Umbilical cord (tissue), 2 donors: ENCODE data around the gene GATAD2B. TPM values are rescaled to one million over a fixed set of nuclear protein-coding genes. Genes with fewer than 3 reads are reported as not detected.
A peak's percentile ranks its signal among the peaks of the same experiment; 100 is the strongest.
"Not testable (repeated sequence)": the region's sequence is repeated elsewhere in the genome, so short reads cannot be mapped to it uniquely, and the experiment has no call there.

ENCODE experiments used
- DNase-seq: peaks from one replicate; pipeline ENCODE4 v3.0.0-alpha.2; 2015; ENCODE audit warnings: low spot score
- total RNA-seq: library from RNA; depleted of rRNA; stranded (reverse); fragments of >200 nt; gene quantifications from one replicate; pipeline ENCODE4 v1.2.3, GENCODE V29; 2014; ENCODE audit warnings: low replicate concordance; ENCODE audit not compliant: insufficient read depth

The GATAD2B gene
- total RNA-seq, 1 donor from 2014 or later, result 12.8 TPM

DNA sequence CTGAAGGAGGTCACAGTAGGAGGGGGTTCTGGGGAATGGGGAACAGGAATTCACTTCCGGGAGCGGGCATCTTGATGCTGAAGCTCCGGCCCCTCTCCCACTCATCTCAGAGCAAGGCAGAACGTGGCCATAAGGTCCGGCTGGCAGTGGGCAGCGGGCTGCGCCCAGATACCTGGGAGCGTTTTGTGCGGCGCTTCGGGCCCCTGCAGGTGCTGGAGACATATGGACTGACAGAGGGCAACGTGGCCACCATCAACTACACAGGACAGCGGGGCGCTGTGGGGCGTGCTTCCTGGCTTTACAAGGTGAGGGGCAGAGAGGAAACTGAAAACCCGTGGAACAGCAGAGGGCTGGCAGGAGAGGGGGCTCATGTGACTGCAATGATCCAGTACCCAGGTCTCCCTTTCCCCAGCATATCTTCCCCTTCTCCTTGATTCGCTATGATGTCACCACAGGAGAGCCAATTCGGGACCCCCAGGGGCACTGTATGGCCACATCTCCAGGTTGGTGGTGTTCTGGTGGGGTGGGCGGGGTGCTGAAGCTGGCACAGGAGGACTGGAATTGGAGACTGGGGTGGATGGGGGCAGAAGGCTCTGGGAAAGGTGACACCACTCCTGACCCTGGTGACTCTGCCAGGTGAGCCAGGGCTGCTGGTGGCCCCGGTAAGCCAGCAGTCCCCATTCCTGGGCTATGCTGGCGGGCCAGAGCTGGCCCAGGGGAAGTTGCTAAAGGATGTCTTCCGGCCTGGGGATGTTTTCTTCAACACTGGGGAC, 144.5 kb downstream of the GATAD2B start:
- DNase-seq, result no peak

- no peak for DNase-seq
Measured at GRCh38 chr1:153777648-153778047, 145.1 kb downstream of the GATAD2B start.

DNA sequence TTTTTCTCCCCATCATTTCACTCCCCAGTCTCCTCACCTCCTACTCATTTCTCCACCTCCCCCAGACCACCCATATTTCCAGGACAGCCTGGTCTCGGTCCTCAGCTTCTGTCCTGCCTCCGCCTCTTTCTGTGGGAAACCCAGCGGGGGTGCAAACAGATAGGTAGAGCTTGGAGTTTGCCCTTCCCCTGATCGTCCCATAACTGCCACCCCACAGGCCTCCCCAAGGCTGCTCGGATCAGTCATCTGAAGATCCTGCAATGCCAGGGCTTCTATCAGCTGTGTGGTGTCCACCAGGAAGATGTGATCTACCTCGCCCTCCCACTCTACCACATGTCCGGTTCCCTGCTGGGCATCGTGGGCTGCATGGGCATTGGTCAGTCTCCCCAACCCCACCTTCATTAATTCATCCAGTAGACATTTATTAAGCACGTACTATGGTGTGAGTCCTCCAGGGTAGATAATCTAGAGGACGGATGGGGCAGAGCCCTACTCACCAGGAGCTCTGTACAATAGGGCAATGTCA, 145.9 kb downstream of the GATAD2B start:
- DNase-seq, result no peak

GRCh38 chr1:153776352-153776751, 146.4 kb downstream of the GATAD2B start:
- DNase-seq, result no peak

DNA sequence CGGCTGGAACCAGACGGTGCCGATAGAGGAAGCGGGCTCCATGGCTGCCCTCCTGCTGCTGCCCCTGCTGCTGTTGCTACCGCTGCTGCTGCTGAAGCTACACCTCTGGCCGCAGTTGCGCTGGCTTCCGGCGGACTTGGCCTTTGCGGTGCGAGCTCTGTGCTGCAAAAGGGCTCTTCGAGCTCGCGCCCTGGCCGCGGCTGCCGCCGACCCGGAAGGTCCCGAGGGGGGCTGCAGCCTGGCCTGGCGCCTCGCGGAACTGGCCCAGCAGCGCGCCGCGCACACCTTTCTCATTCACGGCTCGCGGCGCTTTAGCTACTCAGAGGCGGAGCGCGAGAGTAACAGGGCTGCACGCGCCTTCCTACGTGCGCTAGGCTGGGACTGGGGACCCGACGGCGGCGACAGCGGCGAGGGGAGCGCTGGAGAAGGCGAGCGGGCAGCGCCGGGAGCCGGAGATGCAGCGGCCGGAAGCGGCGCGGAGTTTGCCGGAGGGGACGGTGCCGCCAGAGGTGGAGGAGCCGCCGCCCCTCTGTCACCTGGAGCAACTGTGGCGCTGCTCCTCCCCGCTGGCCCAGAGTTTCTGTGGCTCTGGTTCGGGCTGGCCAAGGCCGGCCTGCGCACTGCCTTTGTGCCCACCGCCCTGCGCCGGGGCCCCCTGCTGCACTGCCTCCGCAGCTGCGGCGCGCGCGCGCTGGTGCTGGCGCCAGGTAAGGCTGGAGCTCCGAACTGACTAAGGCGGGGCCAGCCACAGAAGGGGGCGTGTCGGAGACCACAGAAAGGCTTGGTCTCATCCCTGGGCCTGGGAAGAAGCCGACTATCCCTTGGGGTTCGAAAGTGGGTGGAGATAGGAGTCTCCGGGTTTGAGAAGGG, 147.1 kb downstream of the GATAD2B start:
- peak; percentile 77 for DNase-seq

DNA sequence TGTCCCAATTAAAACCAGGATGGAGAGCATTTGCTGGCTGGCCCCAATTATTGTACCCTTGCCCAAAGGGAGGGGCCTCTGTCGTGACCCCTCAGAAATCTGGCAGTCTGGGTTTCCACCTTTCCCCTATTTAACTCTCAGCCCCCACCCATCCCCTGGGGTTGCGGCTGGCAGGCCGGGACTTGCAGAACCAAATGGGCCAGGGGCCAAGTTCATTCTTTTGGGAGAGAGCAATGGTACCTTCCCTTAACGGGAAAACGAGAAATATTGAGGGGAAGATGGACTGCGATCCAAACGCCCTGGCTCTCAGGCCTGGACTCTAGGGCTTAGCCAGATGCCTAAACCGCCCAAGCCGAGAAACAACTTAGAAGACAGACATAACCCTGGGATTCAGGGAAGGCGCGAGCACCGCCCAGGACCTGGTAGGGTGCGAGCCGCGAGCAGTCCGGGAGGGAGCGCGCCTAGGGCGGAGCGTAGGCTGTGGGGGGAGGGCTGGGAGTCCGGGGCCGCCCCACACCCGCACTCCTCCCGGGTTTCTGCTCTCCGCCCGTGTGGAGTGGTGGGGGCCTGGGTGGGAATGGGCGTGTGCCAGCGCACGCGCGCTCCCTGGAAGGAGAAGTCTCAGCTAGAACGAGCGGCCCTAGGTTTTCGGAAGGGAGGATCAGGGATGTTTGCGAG, 147.9 kb downstream of the GATAD2B start, which contains the start of gene SLC27A3:
Gene SLC27A3 (plus strand): TSS at position 628 of the 678 bp plus-strand sequence. CDS start 91 bp downstream, outside the sequence.
- DNase-seq, result peak; percentile 95

DNA sequence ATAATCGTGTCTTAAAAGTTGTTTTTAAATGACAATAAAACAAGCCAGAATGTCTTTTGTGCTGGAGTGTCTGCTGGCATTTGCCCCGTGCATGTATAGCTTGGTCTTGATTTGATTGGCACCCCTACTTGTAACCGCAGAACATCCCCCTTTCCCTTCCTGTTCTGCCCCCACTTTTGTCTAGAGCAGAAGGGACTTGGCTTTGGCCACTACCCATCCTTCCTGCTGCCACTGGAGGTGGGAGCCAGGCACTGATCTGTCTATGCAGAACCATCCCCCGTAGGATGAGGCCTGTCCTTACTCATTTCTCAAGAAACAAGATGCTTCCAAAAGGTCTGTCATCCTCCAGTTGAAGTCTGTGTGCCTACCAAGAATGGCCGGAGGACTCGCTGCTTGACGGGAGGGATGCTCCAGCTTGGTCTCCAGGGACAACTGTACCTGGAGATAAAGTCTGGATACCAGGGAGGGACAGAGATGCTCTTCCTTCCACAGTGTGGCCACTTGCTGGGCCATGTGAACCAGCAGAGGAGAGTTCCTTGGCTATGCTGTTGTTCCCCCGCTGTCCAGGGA, 148.7 kb downstream of the GATAD2B start:
- no peak for DNase-seq

DNA sequence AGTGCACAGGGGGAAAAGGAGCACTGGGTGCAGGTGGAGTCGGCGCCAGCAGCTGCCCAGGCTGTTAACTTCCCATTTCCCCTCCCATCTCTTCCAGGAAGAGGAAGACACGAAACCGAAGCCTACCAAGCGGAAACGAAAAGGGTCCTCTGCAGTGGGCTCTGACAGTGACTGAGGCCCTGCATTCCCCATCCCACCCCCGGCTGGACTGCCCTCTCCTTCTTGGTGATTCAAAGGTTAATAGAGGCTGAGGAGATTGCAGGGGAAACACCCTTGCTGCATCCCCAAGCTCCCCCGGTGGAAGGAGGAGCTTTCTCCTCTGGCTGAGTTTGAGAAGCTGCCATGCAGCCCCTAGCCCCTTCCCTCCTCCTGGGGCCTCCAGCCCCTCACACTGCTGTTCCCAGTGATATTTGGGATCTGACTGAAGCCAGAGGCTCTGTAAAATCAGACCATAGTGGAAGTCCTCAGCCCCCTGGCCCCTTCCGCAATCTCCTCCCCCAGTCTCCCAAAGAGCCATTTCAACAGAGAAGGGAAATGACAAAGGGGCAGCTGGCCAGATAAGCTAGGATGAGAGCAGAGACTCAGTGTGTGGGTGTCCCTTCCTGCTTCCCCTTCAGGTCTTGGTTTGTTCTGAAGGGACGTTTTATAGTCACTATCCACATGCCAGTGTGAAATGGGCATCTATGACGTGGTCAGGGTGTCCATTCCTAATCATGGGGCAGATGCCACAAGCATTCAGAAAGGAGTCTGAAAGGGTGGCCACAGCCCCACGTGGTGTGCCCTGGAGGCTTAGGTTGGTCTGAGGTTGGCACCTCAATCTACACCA, 149.5 kb downstream of the GATAD2B start:
- DNase-seq, result peak; percentile 37

- DNase-seq, result no peak
Measured at GRCh38 chr1:153771841-153772593, 150.8 kb downstream of the GATAD2B start.

DNA sequence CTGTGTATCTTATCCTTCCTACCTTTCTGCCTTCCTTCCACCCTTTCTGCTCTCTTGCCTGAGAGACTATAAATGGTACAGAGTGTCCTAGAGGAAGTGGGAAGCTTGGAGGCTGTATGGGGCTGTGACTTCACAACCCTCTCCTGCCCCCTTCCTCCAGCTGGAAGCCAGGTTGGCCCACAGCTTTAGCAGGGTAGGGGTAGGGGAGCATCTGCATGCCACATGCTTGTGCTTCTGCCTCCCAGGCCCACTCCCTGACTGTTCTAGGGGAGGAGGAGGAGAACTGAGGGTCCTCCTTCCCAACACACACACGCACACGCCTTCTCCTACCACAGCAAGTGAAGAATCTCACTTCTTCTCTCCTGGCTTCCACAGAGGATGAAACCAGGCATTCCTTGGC, 151.5 kb downstream of the GATAD2B start:
- no peak for DNase-seq

DNA sequence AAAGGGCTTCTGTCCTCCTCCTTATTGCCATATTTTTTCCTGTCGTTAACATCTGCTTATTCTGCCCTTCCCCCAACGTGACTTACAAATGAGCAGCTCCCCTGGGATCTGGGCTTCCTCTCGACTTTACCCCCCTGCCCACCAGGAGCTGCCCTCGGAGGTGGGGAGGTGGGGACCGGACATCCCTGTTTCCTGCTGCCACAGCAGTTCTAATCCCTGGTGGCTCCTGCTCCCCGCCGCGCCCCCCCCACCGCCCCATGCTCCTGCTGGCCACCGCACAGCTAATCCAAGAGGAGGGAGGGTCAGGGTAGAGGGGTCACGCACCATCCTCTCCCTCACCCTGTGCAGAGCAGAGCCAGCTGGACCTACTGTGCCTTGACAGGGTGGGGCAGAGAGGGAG, 152.0 kb downstream of the GATAD2B start:
- no peak for DNase-seq

- no peak for DNase-seq
Measured at GRCh38 chr1:153769221-153769620, 153.6 kb downstream of the GATAD2B start.

DNA sequence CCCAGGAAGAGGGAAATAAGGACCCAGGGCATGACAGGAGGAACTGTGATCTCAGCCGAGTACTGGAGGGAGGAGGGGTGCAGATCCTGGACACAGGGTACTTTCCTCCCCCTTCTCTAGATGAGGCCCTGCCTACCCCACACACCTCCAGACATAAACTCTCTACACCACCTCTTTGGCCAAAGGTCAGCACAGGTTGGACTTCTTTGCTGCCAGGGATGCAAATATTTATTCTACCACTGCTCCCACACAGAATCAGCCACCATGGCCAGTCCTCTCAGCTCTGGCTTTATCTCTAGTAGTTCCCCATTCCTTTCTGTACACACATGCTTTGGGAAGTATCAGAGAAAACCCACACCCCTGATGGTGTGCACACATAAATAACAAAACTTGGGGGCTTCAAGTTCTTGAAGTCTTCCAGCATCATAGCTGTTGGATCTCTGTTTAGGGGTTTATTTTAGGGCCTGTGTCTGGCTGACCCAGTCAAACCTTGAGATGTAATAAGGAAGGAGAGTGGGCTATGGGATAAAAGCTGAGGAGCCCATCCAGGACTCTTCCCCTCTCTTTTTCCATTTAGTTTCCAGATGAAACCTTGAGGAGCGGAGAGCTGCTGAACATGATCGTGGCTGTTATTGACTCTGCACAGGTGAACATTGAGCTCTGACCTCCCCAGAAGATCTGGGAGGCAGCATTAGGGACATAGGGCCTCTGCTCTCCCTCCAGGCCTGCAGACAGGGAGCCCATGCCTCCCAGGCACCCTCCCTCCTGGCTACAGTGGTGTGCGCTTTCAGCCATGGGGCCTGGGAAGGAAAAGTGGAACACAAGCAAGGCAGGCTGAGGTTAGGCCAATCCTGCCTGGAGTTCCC, 154.2 kb downstream of the GATAD2B start:
- DNase-seq, result no peak

DNA sequence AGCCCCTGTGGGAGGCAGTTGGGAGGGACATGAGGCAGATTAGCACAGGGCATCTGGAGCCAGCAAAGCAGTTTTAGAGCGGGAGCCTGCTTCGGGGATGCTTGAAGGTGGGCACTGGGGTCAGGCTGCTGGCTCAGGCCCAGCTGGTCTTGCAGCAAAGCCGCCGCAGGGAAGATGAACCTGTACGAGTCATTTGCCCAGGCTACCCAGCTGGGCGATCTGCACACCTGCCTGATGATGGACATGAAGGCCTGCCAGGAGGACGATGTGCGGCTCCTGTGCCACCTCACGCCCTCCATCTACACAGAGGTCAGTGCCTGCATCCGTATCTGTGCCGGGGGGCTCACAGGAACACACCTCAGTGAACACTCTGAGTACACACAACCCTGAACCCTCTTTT, 155.3 kb downstream of the GATAD2B start:
- no peak for DNase-seq

- DNase-seq, result not testable (repeated sequence)
Measured at GRCh38 chr1:153766663-153767062, 156.1 kb downstream of the GATAD2B start.

DNA sequence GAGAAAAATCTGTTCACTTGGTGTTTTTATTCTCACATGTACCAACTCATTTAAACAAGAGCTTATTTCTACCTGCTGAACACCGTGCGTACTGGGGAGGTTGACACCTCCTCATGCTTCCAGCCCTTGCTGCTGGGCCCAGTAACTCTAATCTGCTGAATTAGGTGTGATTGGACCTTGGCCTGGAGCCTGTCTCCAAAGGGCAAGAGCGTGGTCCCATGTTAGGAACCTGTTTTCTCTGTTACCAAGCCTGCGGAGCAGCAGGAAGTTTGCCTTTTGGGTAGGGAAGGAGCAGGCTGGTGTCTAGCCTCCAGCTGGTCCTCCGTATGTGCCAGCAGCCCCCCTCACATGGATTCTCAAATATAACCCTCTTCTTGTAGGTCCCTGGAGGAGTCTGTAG, 158.5 kb downstream of the GATAD2B start:
- DNase-seq, result no peak

GRCh38 chr1:153763365-153764225, 159.2 kb downstream of the GATAD2B start:
- DNase-seq, result no peak

GRCh38 chr1:153760440-153760839, 162.3 kb downstream of the GATAD2B start:
- no peak for DNase-seq
